Lung (tissue), 12 donors: ENCODE measurements around the gene OR52I1. TPM values are rescaled to one million over a fixed set of nuclear protein-coding genes. Genes with fewer than 3 reads are reported as not detected.
A peak's percentile ranks its signal among the peaks of the same experiment; 100 is the strongest.

Experiments
- ATAC-seq: fragments of 200-7000 bp; cut with Tn5 transposase; one replicate; pipeline ENCODE4 v1.9.1; 2020; ENCODE audit warnings: moderate number of reproducible peaks; ENCODE audit not compliant: insufficient read depth, low FRiP score
- DNase-seq, 3 donors: peaks; one replicate each; pipeline ENCODE4 v3.0.0-alpha.2; 2013 to 2017
- H3K27ac ChIP-seq, 2 donors: one replicate each; pipeline ENCODE4 v1.5.1; 2013; ENCODE audit warnings: mild to moderate bottlenecking in 2 of 2, moderate library complexity in 2 of 2, control low read depth in 1 of 2, inconsistent platforms in 1 of 2, low read depth in 1 of 2, low read length in 1 of 2
- H3K27me3 ChIP-seq, 3 donors: one replicate each; pipeline ENCODE4 v1.5.1; 2013; ENCODE audit warnings: low read length in 2 of 3; ENCODE audit not compliant: control insufficient read depth in 3 of 3, insufficient read depth in 3 of 3
- H3K36me3 ChIP-seq, 4 donors: one replicate each; pipeline ENCODE4 v1.5.1; 2013; ENCODE audit warnings: low read length in 4 of 4, mild to moderate bottlenecking in 1 of 4, moderate library complexity in 1 of 4; ENCODE audit not compliant: control insufficient read depth in 4 of 4, insufficient read depth in 4 of 4
- H3K4me1 ChIP-seq, 5 donors: one replicate each; pipeline ENCODE4 v1.5.1; 2013; ENCODE audit warnings: low read length in 5 of 5, mild to moderate bottlenecking in 2 of 5, moderate library complexity in 1 of 5; ENCODE audit not compliant: control insufficient read depth in 5 of 5, insufficient read depth in 5 of 5
- H3K4me3 ChIP-seq: one replicate; pipeline ENCODE4 v1.5.1; 2013; ENCODE audit warnings: mild to moderate bottlenecking, control low read depth, moderate library complexity
- H3K9ac ChIP-seq, 2 donors: one replicate each; pipeline ENCODE4 v1.5.1; 2013; ENCODE audit warnings: low read length in 2 of 2, control low read depth in 1 of 2; ENCODE audit not compliant: insufficient read depth in 1 of 2
- H3K9me3 ChIP-seq, 4 donors: one replicate each; pipeline ENCODE4 v1.5.1; 2013; ENCODE audit warnings: low read length in 3 of 4, mild to moderate bottlenecking in 1 of 4, moderate library complexity in 1 of 4; ENCODE audit not compliant: control insufficient read depth in 4 of 4, insufficient read depth in 3 of 4
- WGBS, 2 donors: extraction: QIAGEN DNeasy Blood & Tissue Kit; methylation state at CpG; one replicate each; pipeline ENCODE4 v1.1.7; 2013; 5-methylcytosine and 5-hydroxymethylcytosine counted together
- polyA plus RNA-seq, 2 donors: library from polyadenylated mRNA; stranded (reverse); fragments of 200-250 nt; gene quantifications; one replicate each; pipeline ENCODE4 v1.2.1, GENCODE V29; 2013
- total RNA-seq, 2 donors: library from RNA; depleted of rRNA in 1 of 2; stranded (reverse); fragments of >200 nt in 1 of 2; gene quantifications; one replicate each; pipeline ENCODE4 v1.2.1, GENCODE V29; 2014 to 2021
- TF ChIP-seq, protein P1 (sequence below): IDR thresholded peaks from 2 replicates; pipeline ENCODE4 v1.5.1; 2012; ENCODE audit warnings: mild to moderate bottlenecking; ENCODE audit errors: control extremely low read depth, extremely low read depth
- donor health status: control.
- donor health status: control.
- donor health status: Bipolar disorder and iron deficiency.
- donor health status: healthy.
- donor health status: DM: yes; HTN: yes; CAD: no.

Gene OR52I1
- total and polyA plus RNA-seq, 4 donors = not detected

GRCh38 chr11:4643076-4643475 is 49.2 kb downstream of the OR52I1 start:
- Histone ChIP-seq H3K4me3 (no peak overlapping the region), H3K27me3 (no peaks in the 10 kb centered on the region), H3K9ac (no peak overlapping the region), H3K27ac (peak overlapping the region in 1 of 2 donors; percentile 58), H3K36me3 (no peaks in the 10 kb centered on the region), H3K9me3 (no peaks in the 10 kb centered on the region), H3K4me1 (peaks cover 0 to 22% (median 0%) of the 10 kb centered on the region in 5 donors)
- TF ChIP-seq, protein P1, sequence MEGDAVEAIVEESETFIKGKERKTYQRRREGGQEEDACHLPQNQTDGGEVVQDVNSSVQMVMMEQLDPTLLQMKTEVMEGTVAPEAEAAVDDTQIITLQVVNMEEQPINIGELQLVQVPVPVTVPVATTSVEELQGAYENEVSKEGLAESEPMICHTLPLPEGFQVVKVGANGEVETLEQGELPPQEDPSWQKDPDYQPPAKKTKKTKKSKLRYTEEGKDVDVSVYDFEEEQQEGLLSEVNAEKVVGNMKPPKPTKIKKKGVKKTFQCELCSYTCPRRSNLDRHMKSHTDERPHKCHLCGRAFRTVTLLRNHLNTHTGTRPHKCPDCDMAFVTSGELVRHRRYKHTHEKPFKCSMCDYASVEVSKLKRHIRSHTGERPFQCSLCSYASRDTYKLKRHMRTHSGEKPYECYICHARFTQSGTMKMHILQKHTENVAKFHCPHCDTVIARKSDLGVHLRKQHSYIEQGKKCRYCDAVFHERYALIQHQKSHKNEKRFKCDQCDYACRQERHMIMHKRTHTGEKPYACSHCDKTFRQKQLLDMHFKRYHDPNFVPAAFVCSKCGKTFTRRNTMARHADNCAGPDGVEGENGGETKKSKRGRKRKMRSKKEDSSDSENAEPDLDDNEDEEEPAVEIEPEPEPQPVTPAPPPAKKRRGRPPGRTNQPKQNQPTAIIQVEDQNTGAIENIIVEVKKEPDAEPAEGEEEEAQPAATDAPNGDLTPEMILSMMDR = no peak
- ATAC-seq (no peak), DNase-seq (peak in 1 of 3 donors; percentile 8)
- WGBS, 2 donors = 45 to 75% methylated on average over 5 of the region's 5 CpGs

DNA sequence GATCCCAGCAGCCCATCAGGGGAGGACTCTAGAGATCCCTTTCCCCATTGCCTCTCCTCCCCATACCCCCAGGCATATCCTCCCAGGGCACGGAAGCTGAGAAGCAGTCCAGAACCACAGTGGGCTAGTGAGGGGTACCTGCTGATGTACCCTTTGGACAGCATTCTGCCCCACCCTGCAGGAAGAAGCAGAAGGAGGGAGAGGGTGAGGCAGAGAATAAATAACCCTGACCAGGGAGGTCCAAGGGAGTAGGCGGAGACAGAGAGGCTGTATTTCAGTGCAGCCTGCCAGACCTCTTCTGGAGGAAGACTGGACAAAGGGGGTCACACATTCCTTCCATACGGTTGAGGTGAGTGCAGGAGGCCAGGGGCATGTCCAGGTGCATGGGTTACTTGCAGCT is 49.8 kb downstream of the OR52I1 start, which contains the start of gene OR51E1:
OR51E1 (plus strand) TSS at position 301 of the 400 bp plus-strand sequence. CDS start 8,545 bp downstream, outside the sequence.
- TF ChIP-seq, protein P1 = no peak
- H3K9ac ChIP-seq = no peak within 1 kb of the TSS

DNA sequence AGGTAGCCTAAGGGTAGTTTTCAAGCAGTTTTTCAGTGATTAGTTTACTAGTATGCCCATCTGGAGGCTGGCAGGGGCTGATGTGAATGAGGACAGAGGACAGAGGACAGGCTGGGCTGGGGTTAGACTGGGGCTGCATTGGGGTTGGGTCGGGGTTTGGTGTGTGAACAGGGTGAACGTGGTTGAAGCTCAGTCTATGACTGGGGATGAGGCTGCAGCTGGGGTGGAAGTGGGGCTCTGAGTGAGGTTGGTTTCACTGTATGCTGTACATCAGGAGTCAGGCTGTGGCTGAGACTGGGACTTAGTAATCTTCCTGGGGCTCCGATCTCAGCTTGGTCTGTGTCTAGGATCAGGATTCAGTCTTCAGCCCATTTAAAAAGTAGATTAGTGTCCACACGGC is 50.4 kb downstream of the OR52I1 start:
- Histone ChIP-seq H3K4me3 (no peak overlapping the region), H3K9me3 (no peaks in the 10 kb centered on the region), H3K9ac (no peak overlapping the region), H3K4me1 (peaks cover 0 to 22% (median 0%) of the 10 kb centered on the region in 5 donors), H3K36me3 (no peaks in the 10 kb centered on the region), H3K27ac (peak overlapping the region in 1 of 2 donors; percentile 30), H3K27me3 (no peaks in the 10 kb centered on the region)
- ATAC-seq (no peak), DNase-seq (no peak)
- WGBS, 2 donors = 85 to 87% methylated on average over 4 of the region's 4 CpGs
- TF ChIP-seq, protein P1 = no peak

More for the DNA sequence above, 49.8 kb downstream of the OR52I1 start, which contains the start of gene OR51E1:
- Histone ChIP-seq H3K4me3 (no peak within 1 kb of the TSS), H3K9me3 (no peaks in the 10 kb centered on the region), H3K36me3 (no peaks in the 10 kb centered on the region), H3K27ac (peak within 1 kb of the TSS in 1 of 2 donors; percentile 58), H3K4me1 (peaks cover 0 to 22% (median 0%) of the 10 kb centered on the region in 5 donors), H3K27me3 (no peaks in the 10 kb centered on the region)
- DNase-seq = no peak
- ATAC-seq = no peak
- 78 to 83% methylated on average over 3 of the region's 3 CpGs for WGBS, 2 donors

Other genes with a start within 250 kb of the OR52I1 start
- gene OR52B4, start 225.7 kb upstream of the OR52I1 start, total RNA-seq = not detected
- gene OR52B4, start 225.7 kb upstream of the OR52I1 start, polyA plus RNA-seq = not detected
- 10 to 100 TPM; 15.2 to 19.8 TPM for gene TRIM21, start 200.3 kb upstream of the OR52I1 start, total RNA-seq
- gene TRIM21, start 200.3 kb upstream of the OR52I1 start, polyA plus RNA-seq = 10 to 100 TPM; 17.8 to 32.0 TPM
- gene OR52K2, start 144.7 kb upstream of the OR52I1 start, total RNA-seq = under 1 TPM in 1 of 2 donors, not detected in 1; 0.67 TPM
- gene OR52K2, start 144.7 kb upstream of the OR52I1 start, polyA plus RNA-seq = under 1 TPM in 1 of 2 donors, not detected in 1; 0.06 TPM
- gene OR52K1, start 111.4 kb upstream of the OR52I1 start, total RNA-seq = under 1 TPM in 1 of 2 donors, not detected in 1; 0.18 TPM
- under 1 TPM in 1 of 2 donors, not detected in 1; 0.01 TPM for gene OR52K1, start 111.4 kb upstream of the OR52I1 start, polyA plus RNA-seq
- gene OR52M1, start 48.8 kb upstream of the OR52I1 start, total RNA-seq = not detected
- not detected for gene OR52M1, start 48.8 kb upstream of the OR52I1 start, polyA plus RNA-seq
- gene OR52I2, start 12.3 kb upstream of the OR52I1 start, total RNA-seq = not detected
- not detected for gene OR52I2, start 12.3 kb upstream of the OR52I1 start, polyA plus RNA-seq
- gene TRIM68, start 14.2 kb downstream of the OR52I1 start, total RNA-seq = 10 to 100 TPM; 15.0 to 18.6 TPM
- gene TRIM68, start 14.2 kb downstream of the OR52I1 start, polyA plus RNA-seq = 1 to 10 TPM; 5.6 to 7.5 TPM
- not detected for gene OR51D1, start 43.4 kb downstream of the OR52I1 start, total RNA-seq
- gene OR51D1, start 43.4 kb downstream of the OR52I1 start, polyA plus RNA-seq = not detected
- gene OR51E1, start 49.9 kb downstream of the OR52I1 start, total RNA-seq = under 1 TPM in 1 of 2 donors, not detected in 1; 0.60 TPM
- under 1 TPM in 1 of 2 donors, not detected in 1; 0.01 TPM for gene OR51E1, start 49.9 kb downstream of the OR52I1 start, polyA plus RNA-seq
- gene OR51E2, start 103.8 kb downstream of the OR52I1 start, total RNA-seq = not detected
- gene OR51E2, start 103.8 kb downstream of the OR52I1 start, polyA plus RNA-seq = not detected
- gene MMP26, start 110.7 kb downstream of the OR52I1 start, total RNA-seq = not detected
- not detected for gene MMP26, start 110.7 kb downstream of the OR52I1 start, polyA plus RNA-seq
- not detected for gene OR51F1, start 175.9 kb downstream of the OR52I1 start, total RNA-seq
- not detected for gene OR51F1, start 175.9 kb downstream of the OR52I1 start, polyA plus RNA-seq
- gene OR52R1, start 210.3 kb downstream of the OR52I1 start, total RNA-seq = not detected
- not detected for gene OR52R1, start 210.3 kb downstream of the OR52I1 start, polyA plus RNA-seq
- not detected for gene OR51F2, start 227.3 kb downstream of the OR52I1 start, total RNA-seq
- gene OR51F2, start 227.3 kb downstream of the OR52I1 start, polyA plus RNA-seq = not detected